RKO (cell line): Measurements from ENCODE around the gene NEK6.

Experiments used
- DNase-seq: peaks from one replicate; pipeline ENCODE4 v3.0.0-alpha.2; 2016; ENCODE audit warnings: low spot score

NEK6 gene

GRCh38 chr9:124354346-124355038 lies 96.7 kb downstream of the NEK6 start:
- no peak for DNase-seq

- DNase-seq = no peak
Observed at GRCh38 chr9:124355039-124355940, 97.5 kb downstream of the NEK6 start.

- DNase-seq = no peak
Observed at GRCh38 chr9:124355941-124356744, 98.4 kb downstream of the NEK6 start.

- no peak for DNase-seq
Observed at GRCh38 chr9:124356745-124357390, 99.1 kb downstream of the NEK6 start.

- DNase-seq = no peak
Observed at GRCh38 chr9:124357721-124358361, 100.1 kb downstream of the NEK6 start.

GRCh38 chr9:124358631-124359030 lies 100.9 kb downstream of the NEK6 start:
- no peak for DNase-seq

- no peak for DNase-seq
Observed at GRCh38 chr9:124359426-124359825, 101.7 kb downstream of the NEK6 start.

GRCh38 chr9:124359855-124360678 lies 102.3 kb downstream of the NEK6 start:
- DNase-seq = no peak

- DNase-seq = no peak
Observed at GRCh38 chr9:124361128-124361527, 103.4 kb downstream of the NEK6 start.

GRCh38 chr9:124363326-124364096 lies 105.8 kb downstream of the NEK6 start:
- DNase-seq = no peak

- no peak for DNase-seq
Observed at GRCh38 chr9:124364141-124364540, 106.4 kb downstream of the NEK6 start.

GRCh38 chr9:124365036-124365435 lies 107.3 kb downstream of the NEK6 start:
- no peak for DNase-seq

GRCh38 chr9:124366476-124367220 lies 108.9 kb downstream of the NEK6 start:
- peak; percentile 54 for DNase-seq

- DNase-seq = no peak
Observed at GRCh38 chr9:124368692-124369091, 110.9 kb downstream of the NEK6 start.

- no peak for DNase-seq
Observed at GRCh38 chr9:124369231-124369797, 111.6 kb downstream of the NEK6 start.

GRCh38 chr9:124370896-124371582 lies 113.3 kb downstream of the NEK6 start:
- DNase-seq = no peak

GRCh38 chr9:124372038-124372437 lies 114.3 kb downstream of the NEK6 start:
- no peak for DNase-seq

- no peak for DNase-seq
Observed at GRCh38 chr9:124373386-124373785, 115.6 kb downstream of the NEK6 start.
